Heart right ventricle (tissue), 16 donors: Measurements from ENCODE around the gene PHF8. TPM values are rescaled to one million over a fixed set of nuclear protein-coding genes. Genes with fewer than 3 reads are reported as not detected.

Experiments used
- ATAC-seq, 8 donors: fragments of 200-7000 bp; cut with Tn5 transposase; one replicate each; pipeline ENCODE4 v1.9.1; 2020; ENCODE audit warnings: mild to moderate bottlenecking in 8 of 8, moderate library complexity in 8 of 8, moderate number of reproducible peaks in 1 of 8
- DNase-seq, 2 donors: peaks; one replicate each; pipeline ENCODE4 v3.0.0-alpha.2; 2020
- H3K27ac ChIP-seq, 10 donors: fragments of 200-600 bp; sonication (generic) in 2 of 10; one replicate each; pipeline versions ENCODE4 v1.5.0 to v1.8.0; 2020 to 2022; ENCODE audit warnings: mild to moderate bottlenecking in 3 of 10
- H3K27me3 ChIP-seq, 7 donors: fragments of 200-600 bp; one replicate each; pipeline ENCODE4 v1.8.0; 2021 to 2022; ENCODE audit warnings: mild to moderate bottlenecking in 2 of 7
- H3K36me3 ChIP-seq, 9 donors: fragments of 200-600 bp; sonication (generic) in 1 of 9; one replicate each; pipeline versions ENCODE4 v1.5.0 to v1.8.0; 2020 to 2022; ENCODE audit warnings: mild to moderate bottlenecking in 2 of 9
- H3K4me1 ChIP-seq, 9 donors: fragments of 200-600 bp; sonication (generic) in 1 of 9; one replicate each; pipeline versions ENCODE4 v1.5.0 to v1.8.0; 2020 to 2022; ENCODE audit warnings: mild to moderate bottlenecking in 4 of 9
- H3K4me3 ChIP-seq, 10 donors: fragments of 200-600 bp; sonication (generic) in 2 of 10; one replicate each; pipeline versions ENCODE4 v1.5.0 to v1.8.0; 2020 to 2022; ENCODE audit warnings: mild to moderate bottlenecking in 7 of 10, moderate library complexity in 2 of 10
- H3K9me3 ChIP-seq, 11 donors: fragments of 200-600 bp in 10 of 11; sonication (generic) in 2 of 11; one replicate each; pipeline versions ENCODE4 v1.5.0 to v1.8.0; 2013 to 2022; ENCODE audit warnings: mild to moderate bottlenecking in 2 of 11, control low read depth in 1 of 11, moderate library complexity in 1 of 11
- CTCF ChIP-seq, 9 donors: fragments of 200-600 bp; sonication (generic) in 2 of 9; IDR thresholded peaks; one replicate each; pipeline versions ENCODE4 v1.5.0 to v1.8.0; 2021 to 2022; ENCODE audit warnings: antibody characterized with exemption in 9 of 9, mild to moderate bottlenecking in 5 of 9, moderate library complexity in 1 of 9
- WGBS, 2 donors: extraction: QIAGEN DNeasy Blood & Tissue Kit; methylation state at CpG; one replicate each; pipeline ENCODE4 v1.1.7; 2013; ENCODE audit warnings: inconsistent platforms in 1 of 2; 5-methylcytosine and 5-hydroxymethylcytosine counted together
- intact Hi-C, 10 donors: fragments of 100-400 bp; cut with DNase I; formaldehyde crosslinking; loops; one replicate each; pipeline versions ENCODE4 v1.11.1 to v1.14.2; 2022
- polyA plus RNA-seq, 2 donors: library from polyadenylated mRNA; stranded (reverse); fragments of 200-250 nt; gene quantifications; one replicate each; pipeline ENCODE4 v1.2.3, GENCODE V29; 2013
- total RNA-seq, 10 donors: library from RNA; stranded (reverse); fragmentation: NEBNext Ultra II Directional in 3 of 10; extraction: Animal tissue kit (Norgen Biotek cat#: 25700) in 3 of 10; gene quantifications; one replicate each; pipeline versions ENCODE4 v1.2.1 to v1.2.4, GENCODE V29; 2021 to 2023
- donor health status: Arrhythmogenic right ventricular cardiomyopathy.
- donor health status: ischemic (EF 13 %, LVEDD 7.1; RV severe dilation, severe dysfunction).
- donor health status: healthy with polysubstance abuse.
- donor health status: DM: no; HTN: yes; CAD: no.
- donor health status: DM: no; HTN: no; CAD: no.
- donor health status: ischemic (EF 25% LVEDD 6.9; RV normal size, moderate dysfunction).
- donor health status: ischemic (EF 25% LVEDD 5.7; RV mildly dilated, moderate dysfunction).
- donor health status: healthy.
- donor health status: DM: yes; HTN: yes; CAD: no.
- donor health status: Ischemic cardiomyopathy.
- donor health status: ischemic (EF 35%, LVEDD 5.7; RV mildly dilated, moderate dysfunction).
- donor health status: nonischemic (EF 11% LVEDD 7.7; RV severe dilation, severe dysfunction).
- donor health status: DM: yes; HTN: yes; CAD: no.
- donor health status: PGD.
- donor health status: ischemic (EF 29% LVEDD 5.4; RV normal size, mild dysfunction).
- donor health status: nonischemic (EF 23%, LVEDD 6.1; RV moderate dilation, normal function).

The PHF8 gene
- total and polyA plus RNA-seq, 12 donors, result 4.0 to 12.9 (median 10.7) TPM

- intact Hi-C loops, result no loop called here
- Histone ChIP-seq H3K27me3 (no peaks in the 10 kb centered on the region), H3K4me3 (no peak overlapping the region), H3K27ac (no peak overlapping the region), H3K4me1 (no peaks in the 10 kb centered on the region), H3K36me3 (peaks cover 0 to 65% (median 0%) of the 10 kb centered on the region in 9 donors), H3K9me3 (no peaks in the 10 kb centered on the region)
- 93% methylated on average over 4 of the region's 4 CpGs for WGBS, 2 donors
- ATAC-seq (no peak), DNase-seq (no peak)
- TF ChIP-seq CTCF (IDR thresholded peaks at IDR 0.05), result no peak
Observed at GRCh38 chrX:54007682-54008081, 36.6 kb downstream of the PHF8 start.

GRCh38 chrX:53997724-53998123 is 46.5 kb downstream of the PHF8 start:
- WGBS, 2 donors, result 70 to 94% methylated on average over 2 of the region's 2 CpGs
- ATAC-seq (no peak), DNase-seq (no peak)
- no peaks in the 10 kb centered on the region for H3K9me3 ChIP-seq
- TF ChIP-seq CTCF (IDR thresholded peaks at IDR 0.05), result no peak
- H3K4me3 ChIP-seq, result no peak overlapping the region
- intact Hi-C loops, result no loop called here
- peaks cover 0 to 12% (median 0%) of the 10 kb centered on the region in 7 donors for H3K27me3 ChIP-seq
- peaks cover 0 to 95% (median 14%) of the 10 kb centered on the region in 9 donors for H3K36me3 ChIP-seq
- H3K4me1 ChIP-seq, result peaks cover 0 to 4% (median 0%) of the 10 kb centered on the region in 9 donors
- H3K27ac ChIP-seq, result no peak overlapping the region

GRCh38 chrX:53992589-53992988 is 51.7 kb downstream of the PHF8 start:
- no peak overlapping the region for H3K4me3 ChIP-seq
- H3K9me3 ChIP-seq, result no peaks in the 10 kb centered on the region
- DNase-seq, result no peak
- no peak for ATAC-seq
- whole genome bisulfite sequencing, 2 donors, result 96 to 98% methylated on average over 4 of the region's 4 CpGs
- peaks cover 0 to 72% (median 4%) of the 10 kb centered on the region in 9 donors for H3K36me3 ChIP-seq
- H3K27me3 ChIP-seq, result peaks cover 0 to 3% (median 0%) of the 10 kb centered on the region in 7 donors
- TF ChIP-seq CTCF (IDR thresholded peaks at IDR 0.05), result no peak
- H3K27ac ChIP-seq, result no peak overlapping the region
- intact Hi-C loops, result no loop called here
- no peaks in the 10 kb centered on the region for H3K4me1 ChIP-seq

GRCh38 chrX:53990171-53990570 is 54.1 kb downstream of the PHF8 start:
- no peak for TF ChIP-seq CTCF (IDR thresholded peaks at IDR 0.05)
- ATAC-seq (no peak), DNase-seq (no peak)
- WGBS, 2 donors, result 54 to 58% methylated on average over 2 of the region's 2 CpGs
- H3K27me3 ChIP-seq, result peaks cover 0 to 3% (median 0%) of the 10 kb centered on the region in 7 donors
- H3K4me3 ChIP-seq, result no peak overlapping the region
- no peaks in the 10 kb centered on the region for H3K4me1 ChIP-seq
- no peak overlapping the region for H3K27ac ChIP-seq
- intact Hi-C loops, result no loop called here
- H3K9me3 ChIP-seq, result no peaks in the 10 kb centered on the region
- H3K36me3 ChIP-seq, result peaks cover 0 to 76% (median 4%) of the 10 kb centered on the region in 9 donors
